Activated CD4-positive, alpha-beta T cell treated with anti-CD3 and anti-CD28 coated beads, Interleukin-2, amount 50 U/mL, for 48 hours (primary cell): ENCODE data around the gene FYCO1.
"Not testable (repeated sequence)": the region's sequence is repeated elsewhere in the genome, so short reads cannot be mapped to it uniquely, and the experiment has no call there.

ENCODE experiments used
- DNase-seq, 2 experiments: peaks; one replicate each; pipeline ENCODE4 v3.0.0-alpha.2; 2020

Gene FYCO1

GRCh38 chr3:46008058-46008457 lies 12.4 kb upstream of the FYCO1 start:
- DNase-seq = no peak

- DNase-seq = no peak
These were observed 11.7 kb upstream of the FYCO1 start for GRCh38 chr3:46007280-46007679.

- no peak for DNase-seq
These were observed 10.8 kb upstream of the FYCO1 start for GRCh38 chr3:46006238-46007032.

GRCh38 chr3:46003706-46004105 lies 8.1 kb upstream of the FYCO1 start:
- not testable (repeated sequence) for DNase-seq

GRCh38 chr3:46001178-46001577 lies 5.6 kb upstream of the FYCO1 start:
- no peak for DNase-seq

- no peak for DNase-seq
These were observed 2.3 kb upstream of the FYCO1 start for GRCh38 chr3:45997942-45998341.

GRCh38 chr3:45997499-45997898 lies 1.9 kb upstream of the FYCO1 start:
- not testable (repeated sequence) for DNase-seq

- DNase-seq = peak; percentile 30 to 51
These were observed 997 bp downstream of the FYCO1 start for GRCh38 chr3:45994419-45995235.

- DNase-seq = no peak
These were observed 2.1 kb downstream of the FYCO1 start for GRCh38 chr3:45993421-45994027.

- no peak for DNase-seq
These were observed 2.8 kb downstream of the FYCO1 start for GRCh38 chr3:45992821-45993221.

GRCh38 chr3:45992133-45992729 lies 3.4 kb downstream of the FYCO1 start:
- no peak for DNase-seq

GRCh38 chr3:45991341-45991740 lies 4.3 kb downstream of the FYCO1 start:
- DNase-seq = no peak

GRCh38 chr3:45990181-45990580 lies 5.4 kb downstream of the FYCO1 start:
- no peak for DNase-seq

- DNase-seq = no peak
These were observed 6.8 kb downstream of the FYCO1 start for GRCh38 chr3:45988804-45989203.

- no peak for DNase-seq
These were observed 7.3 kb downstream of the FYCO1 start for GRCh38 chr3:45988362-45988761.

GRCh38 chr3:45987368-45988291 lies 8.0 kb downstream of the FYCO1 start:
- DNase-seq = no peak

GRCh38 chr3:45986303-45986982 lies 9.2 kb downstream of the FYCO1 start:
- no peak for DNase-seq

GRCh38 chr3:45985532-45986302 lies 9.9 kb downstream of the FYCO1 start:
- DNase-seq = no peak

GRCh38 chr3:45984331-45985312 lies 11.0 kb downstream of the FYCO1 start:
- DNase-seq = no peak
